GM11168 (cell line): Measurements from ENCODE around the gene HOXA3.

Source experiments
- in situ Hi-C: fragments of 300-500 bp; cut with MboI; formaldehyde crosslinking; loops from one replicate; pipeline ENCODE4 v1.12.0; 2022; ENCODE audit warnings: low sequenced_read_pairs; ENCODE audit not compliant: unreplicated experiment

HOXA3 gene

DNA sequence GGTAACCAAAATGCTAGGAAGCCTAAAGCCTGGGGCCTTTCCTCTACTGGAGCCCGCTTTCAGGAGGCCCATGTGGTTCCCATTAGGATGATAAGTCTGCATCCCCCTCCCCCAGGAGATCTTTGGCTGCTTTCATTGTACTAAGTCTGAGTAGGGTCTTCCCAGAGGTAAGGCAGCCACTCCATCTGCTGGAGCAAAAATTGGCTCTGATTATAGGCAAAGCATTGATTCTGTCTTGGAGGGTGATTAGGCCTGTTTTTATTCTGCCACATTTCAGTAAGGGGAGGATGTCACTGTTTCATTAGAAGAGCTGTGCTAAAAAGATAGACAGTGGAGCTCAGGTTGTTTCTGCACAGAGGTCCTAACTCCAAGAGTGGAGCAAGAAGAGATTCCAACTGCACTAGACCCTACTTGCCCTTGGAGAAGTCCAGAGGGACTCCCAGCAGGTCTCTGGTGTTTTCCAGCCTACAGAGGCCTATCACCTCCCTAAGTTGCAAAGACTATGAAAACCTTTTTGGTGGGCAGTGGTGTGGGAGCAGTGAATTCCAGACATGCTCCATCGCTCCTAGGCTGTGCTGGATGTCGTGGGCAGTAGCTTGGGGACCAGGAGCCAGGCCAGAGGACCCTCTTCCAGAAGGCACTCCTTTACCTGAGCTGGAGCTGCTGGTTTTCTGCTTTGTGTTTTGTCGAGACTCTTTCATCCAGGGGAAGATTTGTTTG, 42.8 kb downstream of the HOXA3 start:
- in situ Hi-C loops = no loop called here

- in situ Hi-C loops = no loop called here
These were observed 43.8 kb downstream of the HOXA3 start for GRCh38 chr7:27108390-27109127.

DNA sequence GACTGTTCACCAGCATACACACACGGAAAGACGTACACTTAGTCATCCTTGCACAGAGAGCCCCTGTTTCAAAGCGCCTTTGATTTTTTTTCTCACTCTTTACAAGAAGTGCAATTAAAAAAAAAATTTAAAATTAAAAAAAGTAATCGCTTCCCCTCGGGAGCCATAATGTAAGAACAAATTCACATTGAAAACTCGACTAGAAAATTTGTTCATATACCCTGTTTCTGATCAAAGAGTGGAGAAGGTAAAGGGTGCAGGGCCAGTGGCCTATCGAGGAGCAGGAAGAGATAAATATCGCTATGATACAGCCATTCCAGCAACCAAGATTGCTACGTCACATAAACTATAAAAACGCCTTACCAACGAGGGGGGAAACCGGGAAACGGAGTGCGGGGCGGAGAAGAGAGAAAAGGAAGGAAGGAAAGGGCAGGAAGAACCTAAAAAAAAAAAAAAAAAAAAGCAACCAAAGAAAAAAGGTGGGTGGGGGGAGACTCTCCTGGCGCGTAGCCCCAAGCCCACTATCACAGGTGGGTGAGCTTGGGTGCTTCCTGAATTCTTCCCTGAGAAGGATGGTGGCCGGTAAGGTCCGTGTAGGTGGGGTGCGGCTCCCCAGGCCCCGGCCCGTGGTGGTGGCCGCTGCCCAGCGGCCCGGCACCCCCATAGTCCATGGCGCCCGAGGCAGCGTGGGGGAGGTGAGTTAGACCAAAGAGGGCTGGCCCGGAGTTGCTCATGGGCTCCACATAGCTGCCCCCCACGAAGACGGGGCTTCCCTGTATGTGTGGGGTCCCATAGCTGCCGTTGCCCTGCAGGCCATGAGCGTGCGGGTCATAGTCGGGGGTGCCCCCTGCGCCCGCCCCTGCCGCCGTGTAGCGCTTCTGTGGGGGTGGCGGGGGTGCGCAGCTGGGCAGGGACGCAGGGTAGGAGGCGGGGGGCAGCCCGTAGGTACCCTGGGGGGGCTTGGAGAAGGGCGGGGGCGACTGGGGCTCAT, 44.7 kb downstream of the HOXA3 start:
- in situ Hi-C loops = no loop called here

DNA sequence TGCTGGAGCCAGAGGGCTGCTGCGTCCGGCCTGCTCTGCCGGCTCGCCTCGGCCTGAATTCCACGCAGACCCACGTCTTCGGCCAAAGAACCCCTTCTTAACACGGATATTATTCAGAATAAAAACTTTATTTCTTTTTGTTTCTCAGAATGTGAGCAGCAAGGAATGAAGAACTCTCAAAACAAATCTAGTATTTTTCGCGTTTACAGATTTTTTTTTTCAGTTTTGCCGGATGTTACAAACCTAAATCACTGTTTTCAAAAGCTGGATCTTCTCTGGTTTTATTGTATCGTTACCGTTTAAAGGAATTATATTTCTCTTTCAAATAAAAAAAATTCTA, 45.5 kb downstream of the HOXA3 start:
- in situ Hi-C loops = no loop called here

GRCh38 chr7:27106181-27106900, 46.0 kb downstream of the HOXA3 start:
- in situ Hi-C loops = no loop called here

DNA sequence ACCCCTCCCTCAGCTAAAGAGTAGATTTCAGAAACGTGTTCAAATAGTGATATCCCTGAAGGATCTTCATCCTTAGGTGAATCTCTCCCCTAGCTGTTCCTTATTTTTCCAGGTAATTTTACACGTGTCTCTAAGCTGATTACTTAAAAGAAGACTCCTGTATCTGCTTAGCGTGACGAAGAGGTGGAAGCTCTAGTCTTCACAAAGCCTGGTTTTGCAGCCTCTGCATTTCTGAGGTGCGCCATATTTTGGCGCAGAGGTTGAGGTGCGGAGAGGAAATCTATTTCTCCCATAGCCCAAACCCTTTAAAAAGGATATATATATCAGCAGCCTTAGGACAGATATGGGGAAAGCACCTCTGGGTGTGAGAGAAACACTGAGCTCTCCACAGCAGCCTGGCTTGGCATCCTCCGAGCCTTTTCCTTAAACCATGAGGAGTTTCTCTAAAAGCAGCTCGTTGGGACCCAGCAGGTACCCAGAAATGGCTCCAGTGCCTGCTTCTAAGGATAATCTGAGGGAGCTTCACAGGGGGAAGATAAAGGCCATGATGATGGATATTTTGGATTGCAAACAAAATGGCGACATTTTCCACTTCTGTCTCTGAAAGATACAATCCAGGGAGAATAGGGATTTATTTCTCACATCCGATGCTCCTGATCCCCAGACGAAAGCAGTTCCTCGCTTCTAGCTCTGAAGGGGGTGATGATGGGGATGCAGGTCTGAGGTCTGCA, 46.9 kb downstream of the HOXA3 start:
- in situ Hi-C loops = no loop called here

DNA sequence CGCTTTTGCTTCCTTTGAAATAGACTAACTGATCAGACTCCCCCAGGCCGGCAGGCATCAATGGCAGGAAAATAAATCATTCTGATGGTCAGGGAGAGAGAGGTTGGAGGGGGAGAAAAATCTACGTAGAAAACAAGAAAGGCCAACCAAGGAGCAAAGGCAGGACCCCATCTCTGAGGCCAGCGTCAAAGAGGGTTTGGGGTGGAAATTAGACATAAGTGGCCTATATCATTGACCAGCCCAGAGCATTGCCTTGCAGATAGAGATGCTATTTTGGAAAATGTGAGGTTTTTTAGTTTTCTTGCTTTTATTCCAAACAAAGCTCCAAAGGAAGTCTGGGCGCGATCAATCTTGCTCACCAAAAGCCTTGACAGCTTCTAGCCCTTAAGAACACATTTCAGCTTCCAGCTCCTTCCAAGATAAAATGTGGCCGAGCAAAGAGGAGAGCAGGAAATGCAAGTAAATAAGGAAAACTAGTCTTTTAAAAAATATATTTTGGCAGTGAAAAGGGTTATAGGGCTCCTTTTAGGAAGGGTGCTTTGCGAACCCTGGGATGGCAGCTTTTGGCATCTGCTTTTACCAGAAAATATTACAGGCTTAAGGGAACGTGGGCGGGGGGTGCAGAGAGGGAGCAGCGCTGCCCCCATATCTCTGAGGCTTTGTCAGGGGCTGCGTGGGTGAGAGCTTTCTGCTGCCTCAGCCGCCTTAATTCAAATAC, 47.9 kb downstream of the HOXA3 start:
- in situ Hi-C loops = no loop called here

DNA sequence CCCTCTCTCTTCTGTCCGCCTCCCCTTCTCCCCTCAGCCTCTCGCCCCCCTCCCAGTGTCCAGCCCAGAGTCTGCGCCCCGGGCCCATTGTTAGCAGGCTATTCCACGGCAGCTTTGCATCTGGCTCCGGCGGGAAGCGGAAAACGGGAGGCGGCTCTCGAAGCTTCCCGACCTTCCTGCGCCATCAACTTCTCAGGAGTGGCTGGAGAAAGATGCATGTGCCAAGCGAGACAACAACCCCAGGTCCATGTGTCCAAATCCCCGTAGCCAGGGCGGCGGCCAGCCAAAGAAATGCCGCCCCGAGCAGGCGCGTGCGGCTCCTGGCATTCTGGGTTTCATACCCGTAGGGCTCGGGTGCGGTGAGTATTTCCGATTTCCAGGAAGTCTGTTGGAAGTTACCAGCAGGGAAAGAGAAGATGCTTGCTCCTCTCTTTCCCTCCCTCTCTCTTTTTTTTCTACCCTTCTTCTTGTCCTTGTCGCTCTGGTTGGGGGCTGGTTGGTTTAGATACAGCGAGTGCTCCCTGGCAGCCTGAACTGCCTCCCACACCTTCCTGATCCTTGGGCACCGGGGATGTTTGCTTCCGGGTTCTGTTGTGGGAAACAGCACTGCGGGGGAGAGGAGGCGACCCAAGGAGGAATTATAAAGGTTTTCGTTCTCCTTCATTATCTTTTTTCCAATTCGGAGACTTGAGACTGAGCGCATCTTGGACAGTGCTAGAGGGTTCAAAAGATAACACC, 48.7 kb downstream of the HOXA3 start:
- in situ Hi-C loops = no loop called here

DNA sequence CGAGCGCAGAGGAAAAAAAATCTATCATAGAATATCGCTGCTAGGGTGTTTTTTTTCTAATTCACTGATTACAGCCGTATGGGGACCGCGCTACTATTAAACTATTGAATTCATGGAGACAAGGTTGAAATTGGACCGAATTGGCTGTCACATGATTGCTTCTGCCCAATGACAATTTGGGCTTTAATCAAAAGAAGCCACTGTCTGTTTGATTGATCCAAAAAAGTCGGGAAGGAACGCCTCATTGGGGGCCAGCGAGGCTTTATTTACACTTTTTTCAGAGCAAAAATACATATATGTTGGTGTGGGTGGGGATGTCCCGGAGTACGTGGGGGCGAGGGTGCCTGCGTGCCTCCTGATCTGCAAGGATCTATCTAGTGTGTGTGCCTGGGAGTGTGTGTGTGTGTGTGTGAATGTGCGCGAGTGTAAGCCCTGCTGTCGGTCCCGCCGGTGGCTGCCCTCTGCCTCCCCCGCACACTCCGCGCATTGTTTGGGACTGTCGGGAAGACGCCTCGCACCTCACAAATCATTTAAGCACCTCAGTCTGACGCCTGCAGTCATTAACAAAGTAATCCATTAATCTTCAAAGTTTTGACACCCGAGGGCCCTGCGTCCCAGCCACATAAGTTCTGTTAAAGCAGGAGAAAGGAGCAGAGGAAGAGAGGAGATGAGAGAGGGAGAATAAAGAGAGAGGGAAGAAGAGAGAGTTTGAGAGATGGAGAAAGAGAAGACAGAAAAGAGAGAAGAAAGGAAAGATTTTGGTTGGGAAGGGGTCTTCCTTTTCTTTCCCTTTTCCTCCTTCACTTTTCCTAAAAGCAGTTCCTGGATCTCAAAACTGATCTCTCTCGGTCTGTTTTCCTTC, 49.6 kb downstream of the HOXA3 start, which contains the start of gene HOXA2:
Gene HOXA2 (minus strand): TSS at position 103 of the 862 bp plus-strand sequence. CDS start 183 bp downstream, outside the sequence.
- in situ Hi-C loops = no loop called here

DNA sequence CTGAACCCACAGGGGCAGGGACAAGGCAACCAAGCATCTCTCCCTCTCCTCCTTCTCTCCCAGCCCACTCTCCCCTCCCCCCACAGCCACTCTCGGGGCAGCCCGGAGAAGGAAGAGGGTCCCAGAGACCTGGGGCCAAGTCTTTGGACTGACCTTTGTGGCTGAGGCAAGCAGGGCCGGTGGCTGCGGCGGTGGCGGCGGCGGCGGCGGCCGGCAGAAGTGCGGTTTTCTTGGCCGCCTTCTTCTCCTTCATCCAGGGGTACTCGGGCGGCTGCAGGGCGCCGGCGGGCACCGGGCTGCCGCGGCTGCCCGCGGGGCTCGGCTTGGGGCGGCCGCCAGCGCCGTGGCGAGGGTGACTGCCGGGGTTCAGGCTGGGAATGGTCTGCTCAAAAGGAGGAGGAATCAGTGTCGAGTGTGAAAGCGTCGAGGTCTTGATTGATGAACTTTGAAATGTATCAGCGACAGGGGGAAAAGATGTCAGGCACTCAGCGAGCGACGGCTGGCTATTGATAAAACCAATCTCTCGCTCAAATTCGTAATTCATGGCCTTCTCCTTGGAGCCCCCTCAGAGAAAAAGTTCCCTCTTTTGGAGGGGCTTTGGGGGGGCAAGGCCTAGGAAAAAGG, 50.3 kb downstream of the HOXA3 start:
- in situ Hi-C loops = no loop called here

DNA sequence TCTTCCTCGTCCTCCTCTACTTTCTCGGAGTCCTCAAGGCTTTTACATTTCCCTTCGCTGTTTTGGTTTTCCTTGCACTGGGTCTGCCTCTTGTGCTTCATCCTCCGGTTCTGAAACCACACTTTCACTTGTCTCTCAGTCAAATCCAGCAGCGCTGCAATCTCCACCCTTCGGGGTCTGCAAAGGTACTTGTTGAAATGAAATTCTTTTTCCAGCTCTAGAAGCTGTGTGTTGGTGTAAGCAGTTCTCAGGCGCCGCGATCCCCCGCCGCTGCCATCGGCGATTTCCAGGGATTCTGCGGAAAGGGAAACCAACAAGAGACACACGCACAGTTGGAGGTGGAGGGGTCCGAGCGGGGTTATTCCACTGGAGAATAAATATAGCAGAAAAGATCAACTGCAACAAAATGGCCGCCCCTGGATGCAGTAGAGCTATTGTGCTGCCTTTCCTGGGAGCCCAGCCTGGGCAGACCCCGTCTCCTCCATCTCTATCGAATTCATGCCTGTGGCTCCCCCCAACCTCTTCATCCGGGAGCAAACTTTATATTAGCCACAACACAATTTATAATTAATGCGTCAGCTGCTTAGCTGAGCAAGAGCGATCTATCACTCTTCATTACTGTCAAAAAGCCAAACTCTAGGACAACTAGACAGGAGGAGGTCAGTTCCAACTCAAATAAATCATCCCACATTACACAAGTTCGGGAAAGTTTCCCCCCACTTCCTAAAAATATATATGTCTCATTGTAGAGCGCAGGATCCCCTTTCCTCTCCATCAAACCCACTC, 51.0 kb downstream of the HOXA3 start:
- in situ Hi-C loops = no loop called here

- in situ Hi-C loops = no loop called here
These were observed 51.7 kb downstream of the HOXA3 start for GRCh38 chr7:27100694-27101170.

DNA sequence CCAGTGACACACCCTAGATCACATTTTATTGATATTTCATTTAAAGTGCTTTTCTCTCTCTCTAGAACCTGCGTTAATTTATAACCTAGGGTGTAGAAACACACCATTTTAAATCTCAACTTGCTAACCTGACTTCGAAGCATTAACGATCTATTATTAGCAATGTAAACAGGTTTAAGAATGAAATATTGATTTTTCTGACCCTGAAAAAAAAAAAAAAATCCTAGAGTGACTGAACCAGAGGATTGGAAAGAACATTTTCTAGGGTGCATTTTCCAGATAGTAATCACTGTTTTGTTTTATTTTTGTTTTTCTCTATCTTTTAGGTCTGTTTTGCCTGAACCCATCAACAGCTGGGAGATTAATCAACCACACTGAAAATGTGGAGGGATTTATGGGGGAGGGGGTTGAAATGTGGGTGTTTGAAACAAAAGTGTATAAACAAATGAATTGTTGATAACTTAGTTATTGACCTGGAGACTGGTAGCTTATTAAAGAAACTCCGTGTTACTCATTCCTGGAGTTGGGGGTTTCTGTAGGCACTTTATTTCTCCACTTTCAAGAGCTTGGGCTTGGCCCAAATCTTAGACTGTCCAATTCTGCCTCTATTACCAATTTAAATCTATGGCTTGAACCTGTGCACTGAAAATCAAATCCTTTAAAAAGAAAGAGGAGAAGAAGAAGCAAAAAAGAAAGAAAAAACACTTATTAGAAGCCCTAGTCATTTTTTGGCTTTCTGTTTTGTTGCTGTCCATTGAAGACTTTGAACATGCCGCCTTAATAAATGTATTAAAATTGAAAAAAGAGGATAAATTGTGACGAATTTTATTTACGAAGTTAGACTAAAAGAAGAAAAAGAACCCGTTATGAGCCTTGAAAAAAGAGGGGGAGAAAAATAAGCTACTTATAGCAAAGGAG, 52.7 kb downstream of the HOXA3 start:
- in situ Hi-C loops = loop anchor here (10.0 kb wide), 1 partner anchor 825 kb away; no protein-coding TSS in a partner anchor

- in situ Hi-C loops = loop anchor here (10.0 kb wide), 1 partner anchor 824 kb away; no protein-coding TSS in a partner anchor
These were observed 53.6 kb downstream of the HOXA3 start for GRCh38 chr7:27098578-27099451.
